RWPE1 (cell line): Measurements from ENCODE around the gene CD248.
"Not testable (repeated sequence)": the region's sequence is repeated elsewhere in the genome, so short reads cannot be mapped to it uniquely, and the experiment has no call there.

Experiments
- CTCF ChIA-PET: fragments of 350-600 bp; sonication (Branson Sonifier 250); formaldehyde crosslinking; extraction: SDS; loops from one replicate; lab custom pipeline; 2021; lab: Yijun Ruan, JAX
- POLR2A ChIA-PET: fragments of 400-600 bp; formaldehyde crosslinking; extraction: SDS; loops from one replicate; lab custom pipeline; 2020; ENCODE audit warnings: antibody characterized with exemption; ENCODE audit not compliant: low non-redundant PET; lab: Yijun Ruan, JAX
- DNase-seq: peaks from one replicate; pipeline ENCODE4 v3.0.0; 2012; ENCODE audit warnings: low spot score
- H3K27ac ChIP-seq: fragments of 450-650 bp; 2 replicates; pipeline ENCODE4 v1.5.1; 2017
- TF ChIP-seq, protein P1 (sequence below): fragments of 450-650 bp; conservative IDR thresholded peaks from 2 replicates; pipeline ENCODE4 v1.5.1; 2017; ENCODE audit warnings: low read depth, mild to moderate bottlenecking

Gene CD248

GRCh38 chr11:66362481-66363147 lies 45.8 kb upstream of the CD248 start:
- H3K27ac ChIP-seq, result peak overlapping the region; percentile 14; the same call in 1 of the 2 replicates
- TF ChIP-seq, protein P1, sequence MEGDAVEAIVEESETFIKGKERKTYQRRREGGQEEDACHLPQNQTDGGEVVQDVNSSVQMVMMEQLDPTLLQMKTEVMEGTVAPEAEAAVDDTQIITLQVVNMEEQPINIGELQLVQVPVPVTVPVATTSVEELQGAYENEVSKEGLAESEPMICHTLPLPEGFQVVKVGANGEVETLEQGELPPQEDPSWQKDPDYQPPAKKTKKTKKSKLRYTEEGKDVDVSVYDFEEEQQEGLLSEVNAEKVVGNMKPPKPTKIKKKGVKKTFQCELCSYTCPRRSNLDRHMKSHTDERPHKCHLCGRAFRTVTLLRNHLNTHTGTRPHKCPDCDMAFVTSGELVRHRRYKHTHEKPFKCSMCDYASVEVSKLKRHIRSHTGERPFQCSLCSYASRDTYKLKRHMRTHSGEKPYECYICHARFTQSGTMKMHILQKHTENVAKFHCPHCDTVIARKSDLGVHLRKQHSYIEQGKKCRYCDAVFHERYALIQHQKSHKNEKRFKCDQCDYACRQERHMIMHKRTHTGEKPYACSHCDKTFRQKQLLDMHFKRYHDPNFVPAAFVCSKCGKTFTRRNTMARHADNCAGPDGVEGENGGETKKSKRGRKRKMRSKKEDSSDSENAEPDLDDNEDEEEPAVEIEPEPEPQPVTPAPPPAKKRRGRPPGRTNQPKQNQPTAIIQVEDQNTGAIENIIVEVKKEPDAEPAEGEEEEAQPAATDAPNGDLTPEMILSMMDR, result no peak
- DNase-seq, result no peak
- ChIA-PET POLR2A (no interaction called here), CTCF (interaction anchor here (0.7 to 2.5 kb wide), 5 partner anchors 14 to 33 kb away, joined by 3 to 7 read pairs (median 3); no protein-coding TSS in a partner anchor)

- TF ChIP-seq, protein P1, result no peak
- DNase-seq, result no peak
- peak overlapping the region; percentile 23; the same call in 1 of the 2 replicates for H3K27ac ChIP-seq
- ChIA-PET CTCF (interaction anchor here (0.6 to 1.2 kb wide), 2 partner anchors 24 to 57 kb away, joined by 3 read pairs; no protein-coding TSS in a partner anchor), POLR2A (no interaction called here)
Measured at GRCh38 chr11:66361502-66361941, 44.7 kb upstream of the CD248 start.

- TF ChIP-seq, protein P1, result no peak
- POLR2A ChIA-PET, result interaction anchor here (0.7 kb wide), 1 partner anchor 1204 kb away, joined by 3 read pairs; no protein-coding TSS in a partner anchor
- CTCF ChIA-PET, result interaction anchor here (0.7 kb wide), 1 partner anchor 24 kb away, joined by 3 read pairs; the partner anchor contains the start of gene RIN1
- H3K27ac ChIP-seq, result peak overlapping the region; percentile 23; the same call in 1 of the 2 replicates
- no peak for DNase-seq
Measured at GRCh38 chr11:66360406-66361073, 43.7 kb upstream of the CD248 start.

GRCh38 chr11:66359662-66360087 lies 42.8 kb upstream of the CD248 start:
- H3K27ac ChIP-seq, result no peak overlapping the region
- POLR2A ChIA-PET, result interaction anchor here (0.7 kb wide), 1 partner anchor 1204 kb away, joined by 3 read pairs; no protein-coding TSS in a partner anchor
- CTCF ChIA-PET, result interaction anchor here (0.7 kb wide), 1 partner anchor 23 kb away, joined by 3 read pairs; the partner anchor contains the start of gene RIN1
- no peak for DNase-seq
- TF ChIP-seq, protein P1, result no peak

DNA sequence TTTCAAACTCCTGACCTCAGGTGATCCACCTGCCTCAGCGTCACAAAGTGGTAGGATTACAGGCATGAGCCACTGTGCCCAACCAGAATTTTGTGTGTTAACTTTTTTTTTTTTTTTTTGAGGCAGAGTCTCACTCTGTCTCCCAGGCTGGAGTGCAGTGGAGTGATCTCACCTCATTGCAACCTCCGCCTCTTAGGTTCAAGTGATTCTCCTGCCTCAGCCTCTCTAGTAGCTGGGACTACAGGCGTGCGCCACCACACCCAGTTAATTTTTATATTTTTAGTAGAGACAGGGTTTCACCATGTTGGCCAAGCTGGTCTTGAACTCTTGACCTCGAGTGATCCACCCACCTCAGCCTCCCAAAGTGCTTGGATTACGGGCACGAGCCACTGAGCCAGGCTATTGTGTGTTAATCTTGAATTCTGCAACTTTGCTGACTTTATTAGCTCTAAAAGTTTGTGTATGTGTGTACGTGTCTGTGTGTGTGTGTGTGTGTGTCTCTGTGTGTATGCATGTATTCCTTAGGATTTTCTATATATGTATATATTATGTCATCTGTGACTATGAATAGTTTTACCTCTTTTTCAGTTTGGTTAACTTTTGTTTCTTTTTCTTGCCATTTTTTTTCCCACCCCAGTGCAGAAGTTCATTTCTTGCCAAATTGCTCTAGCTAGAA lies 33.9 kb upstream of the CD248 start:
- H3K27ac ChIP-seq, POLR2A ChIA-PET, DNase-seq: not testable (repeated sequence)
- CTCF ChIA-PET, result interaction anchor here (0.6 to 0.7 kb wide), 2 partner anchors 39 to 67 kb away, joined by 3 to 5 read pairs; no protein-coding TSS in a partner anchor

DNA sequence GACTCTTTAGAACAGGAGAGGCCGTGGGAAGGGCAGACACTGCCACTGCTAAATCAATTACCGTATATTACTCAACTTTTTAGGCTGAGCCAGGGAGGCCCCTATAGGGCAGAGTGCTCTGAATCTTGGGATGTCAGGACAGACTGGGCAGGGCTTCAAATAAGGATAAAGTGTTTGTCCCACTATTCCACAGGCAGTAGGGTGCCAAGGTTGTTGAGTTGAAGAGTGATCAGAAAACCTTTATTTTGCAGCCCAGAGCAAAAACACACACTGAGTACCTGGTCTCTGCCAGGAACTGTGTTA lies 32.2 kb upstream of the CD248 start:
- TF ChIP-seq, protein P1, result no peak
- POLR2A ChIA-PET, result no interaction called here
- CTCF ChIA-PET, result no interaction called here

More for the DNA sequence above, 32.2 kb upstream of the CD248 start:
- peak overlapping the region; percentile 92 for H3K27ac ChIP-seq
- DNase-seq, result no peak
